ENCODE measurements around the gene ATP8B1.
"Not testable (repeated sequence)": the region's sequence is repeated elsewhere in the genome, so short reads cannot be mapped to it uniquely, and the experiment has no call there.

Gene ATP8B1

DNA sequence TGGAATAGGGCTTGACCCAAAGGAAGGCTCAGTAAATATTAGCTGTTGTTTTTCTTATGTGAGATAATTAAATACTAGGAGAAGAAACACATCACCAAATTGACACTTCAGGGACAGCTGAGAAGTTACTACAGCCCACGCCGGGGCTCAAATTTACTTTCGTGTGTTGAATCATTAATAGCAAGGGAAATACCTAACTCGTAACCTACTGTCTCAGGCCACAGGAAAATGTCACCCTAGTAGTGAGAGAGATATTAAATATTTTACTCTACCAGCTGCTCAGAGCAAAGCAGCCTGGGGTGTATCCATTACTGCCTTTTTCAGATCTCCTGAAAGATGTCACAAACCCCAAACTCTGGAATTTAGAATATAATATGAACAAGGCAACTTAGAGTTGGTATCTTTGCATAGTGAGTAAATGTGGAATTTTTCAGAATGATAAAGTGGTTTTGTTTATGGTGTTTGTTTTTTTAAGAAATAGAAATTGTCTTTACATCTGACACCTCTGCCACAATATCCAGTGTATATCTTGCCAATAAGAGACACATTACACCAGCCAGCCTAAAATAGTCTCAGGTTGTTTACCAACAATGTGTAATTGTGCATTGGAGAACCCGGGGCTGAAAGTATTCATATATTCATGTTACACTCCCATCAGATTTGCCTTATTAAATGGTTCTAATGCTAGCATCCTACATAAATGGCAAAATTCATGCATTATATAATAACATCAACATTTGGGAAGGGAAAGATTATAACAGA is 48.4 kb downstream of the ATP8B1 start:
- H3K4me1 Mint-ChIP-seq (ENCODE audit: low read depth): peaks cover 1% of the 10 kb centered on the region
- H3K27ac Mint-ChIP-seq: no peak overlapping the region
- H3K9me3 Mint-ChIP-seq: no peaks in the 10 kb centered on the region
- intact Hi-C loops (cut with micrococcal nuclease): no loop called here
- H3K36me3 Mint-ChIP-seq (ENCODE audit: low read depth): no peaks in the 10 kb centered on the region
- H3K4me3 Mint-ChIP-seq: no peak overlapping the region
- no peaks in the 10 kb centered on the region for H3K27me3 Mint-ChIP-seq

GRCh38 chr18:57753063-57753462 is 50.1 kb downstream of the ATP8B1 start:
- intact Hi-C loops (cut with micrococcal nuclease): no loop called here
- peak overlapping the region; percentile 12 for H3K27ac Mint-ChIP-seq
- no peak overlapping the region for H3K4me3 Mint-ChIP-seq
- H3K36me3 Mint-ChIP-seq (ENCODE audit: low read depth): no peaks in the 10 kb centered on the region
- peaks cover 16% of the 10 kb centered on the region for H3K4me1 Mint-ChIP-seq (ENCODE audit: low read depth)
- no peaks in the 10 kb centered on the region for H3K27me3 Mint-ChIP-seq
- no peaks in the 10 kb centered on the region for H3K9me3 Mint-ChIP-seq

- Mint-ChIP-seq H3K9me3 (no peaks in the 10 kb centered on the region), H3K4me1 (ENCODE audit: low read depth) (peaks cover 22% of the 10 kb centered on the region), H3K36me3 (ENCODE audit: low read depth) (no peaks in the 10 kb centered on the region), H3K27me3 (no peaks in the 10 kb centered on the region), H3K4me3 (no peak overlapping the region), H3K27ac (no peak overlapping the region)
- intact Hi-C loops (cut with micrococcal nuclease): no loop called here
Measured at GRCh38 chr18:57749604-57749970, 53.5 kb downstream of the ATP8B1 start.

GRCh38 chr18:57748770-57749603 is 54.1 kb downstream of the ATP8B1 start:
- Mint-ChIP-seq H3K27ac (peak overlapping the region; percentile 46), H3K4me1 (ENCODE audit: low read depth) (peaks cover 22% of the 10 kb centered on the region), H3K9me3 (no peaks in the 10 kb centered on the region), H3K27me3 (no peaks in the 10 kb centered on the region), H3K4me3 (no peak overlapping the region), H3K36me3 (ENCODE audit: low read depth) (no peaks in the 10 kb centered on the region)
- intact Hi-C loops (cut with micrococcal nuclease): no loop called here

DNA sequence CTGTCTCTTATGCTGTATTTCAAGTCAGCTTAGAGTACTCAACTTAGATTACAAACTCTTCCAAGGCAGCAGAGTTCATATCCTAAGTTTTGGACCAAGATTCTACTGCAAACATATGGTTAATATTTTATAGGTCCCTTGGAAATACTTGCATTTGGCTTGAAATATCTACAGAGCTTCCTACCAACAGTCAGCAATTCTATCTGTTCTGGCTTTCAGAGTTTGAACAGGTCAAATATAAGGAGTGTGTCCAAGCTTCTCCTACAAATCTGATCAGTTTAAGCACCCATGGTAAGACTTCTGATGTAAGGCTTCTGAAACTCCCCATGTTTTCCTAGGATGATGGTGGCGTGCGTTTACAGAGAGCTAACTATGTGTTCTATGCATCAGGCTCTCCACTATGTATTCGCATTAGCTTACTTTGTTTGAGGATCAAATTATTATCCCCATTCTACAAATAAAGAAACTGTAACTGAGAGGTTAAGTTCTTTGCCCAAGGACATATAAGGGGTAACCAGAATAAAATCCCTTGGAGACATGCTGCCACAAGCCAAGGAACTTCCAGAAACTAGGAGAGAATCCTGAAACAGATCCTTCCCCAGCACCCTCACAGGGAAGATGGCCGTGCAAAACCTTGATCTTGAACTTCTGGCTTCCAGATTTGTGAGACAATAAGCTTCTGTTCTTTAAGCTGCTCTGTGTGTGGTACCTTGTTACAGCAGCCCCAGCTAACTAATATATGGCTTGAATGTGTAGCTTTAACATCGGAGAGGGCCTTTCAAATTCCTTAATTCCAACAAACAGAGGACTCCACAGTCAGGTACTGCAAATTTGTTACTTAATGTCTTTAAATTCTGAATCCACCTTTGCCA is 55.1 kb downstream of the ATP8B1 start:
- Mint-ChIP-seq H3K4me3 (no peak overlapping the region), H3K36me3 (ENCODE audit: low read depth) (no peaks in the 10 kb centered on the region), H3K4me1 (ENCODE audit: low read depth) (peaks cover 25% of the 10 kb centered on the region), H3K27me3 (no peaks in the 10 kb centered on the region), H3K27ac (no peak overlapping the region), H3K9me3 (no peaks in the 10 kb centered on the region)
- intact Hi-C loops (cut with micrococcal nuclease): no loop called here

- Mint-ChIP-seq H3K27ac (peak overlapping the region; percentile 9), H3K9me3 (peaks cover 13% of the 10 kb centered on the region), H3K36me3 (ENCODE audit: low read depth) (no peaks in the 10 kb centered on the region), H3K4me3 (no peak overlapping the region), H3K4me1 (ENCODE audit: low read depth) (peaks cover 23% of the 10 kb centered on the region), H3K27me3 (no peaks in the 10 kb centered on the region)
- intact Hi-C loops (cut with micrococcal nuclease): no loop called here
Measured at GRCh38 chr18:57744211-57744694, 58.9 kb downstream of the ATP8B1 start.

GRCh38 chr18:57743008-57743407 is 60.1 kb downstream of the ATP8B1 start:
- no peaks in the 10 kb centered on the region for H3K27me3 Mint-ChIP-seq
- H3K4me1 Mint-ChIP-seq (ENCODE audit: low read depth): peaks cover 24% of the 10 kb centered on the region
- no peaks in the 10 kb centered on the region for H3K36me3 Mint-ChIP-seq (ENCODE audit: low read depth)
- H3K4me3 Mint-ChIP-seq: no peak overlapping the region
- intact Hi-C loops (cut with micrococcal nuclease): no loop called here
- peak overlapping the region; percentile 9 for H3K27ac Mint-ChIP-seq
- H3K9me3 Mint-ChIP-seq: peaks cover 13% of the 10 kb centered on the region

- no peaks in the 10 kb centered on the region for H3K36me3 Mint-ChIP-seq (ENCODE audit: low read depth)
- no peak overlapping the region for H3K27ac Mint-ChIP-seq
Measured at GRCh38 chr18:57741273-57741672, 61.8 kb downstream of the ATP8B1 start.

GRCh38 chr18:57738078-57738477 is 65.0 kb downstream of the ATP8B1 start:
- H3K27me3 Mint-ChIP-seq: no peaks in the 10 kb centered on the region

More at GRCh38 chr18:57741273-57741672, 61.8 kb downstream of the ATP8B1 start:
- peaks cover 13% of the 10 kb centered on the region for H3K9me3 Mint-ChIP-seq
- peaks cover 31% of the 10 kb centered on the region for H3K4me1 Mint-ChIP-seq (ENCODE audit: low read depth)
- no peak overlapping the region for H3K4me3 Mint-ChIP-seq
- no peaks in the 10 kb centered on the region for H3K27me3 Mint-ChIP-seq
- intact Hi-C loops (cut with micrococcal nuclease): no loop called here

GRCh38 chr18:57737400-57738060 is 65.6 kb downstream of the ATP8B1 start:
- Mint-ChIP-seq H3K4me1 (ENCODE audit: low read depth) (peaks cover 26% of the 10 kb centered on the region), H3K4me3 (peak overlapping the region; percentile 67), H3K9me3 (peaks cover 22% of the 10 kb centered on the region), H3K27ac (peak overlapping the region; percentile 89), H3K36me3 (ENCODE audit: low read depth) (peaks cover 5% of the 10 kb centered on the region), H3K27me3 (no peaks in the 10 kb centered on the region)
- intact Hi-C loops (cut with micrococcal nuclease): loop anchor here (1.0 to 5.0 kb wide), 2 partner anchors 88 to 105 kb away; no protein-coding TSS in a partner anchor

More at GRCh38 chr18:57738078-57738477, 65.0 kb downstream of the ATP8B1 start:
- intact Hi-C loops (cut with micrococcal nuclease): loop anchor here (5.0 kb wide), 1 partner anchor 106 kb away; no protein-coding TSS in a partner anchor
- Mint-ChIP-seq H3K4me3 (no peak overlapping the region), H3K36me3 (ENCODE audit: low read depth) (peaks cover 5% of the 10 kb centered on the region), H3K27ac (peak overlapping the region; percentile 89), H3K9me3 (peaks cover 22% of the 10 kb centered on the region), H3K4me1 (ENCODE audit: low read depth) (peaks cover 28% of the 10 kb centered on the region)

DNA sequence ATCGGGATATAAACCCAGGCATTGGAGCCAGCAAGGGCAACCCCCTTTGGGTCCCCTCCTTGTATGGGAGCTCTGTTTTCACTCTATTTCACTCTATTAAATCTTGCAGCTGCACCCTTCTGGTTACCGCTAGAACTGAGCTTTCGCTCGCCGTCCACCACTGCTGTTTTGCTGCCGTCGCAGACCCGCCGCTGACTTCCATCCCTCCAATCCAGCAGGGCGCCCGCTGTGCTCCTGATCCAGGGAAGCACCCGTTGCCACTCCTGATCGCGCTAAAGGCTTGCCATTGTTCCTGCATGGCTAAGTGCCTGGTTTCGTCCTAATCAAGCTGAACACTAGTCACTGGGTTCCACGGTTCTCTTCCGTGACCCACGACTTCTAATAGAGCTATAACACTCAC is 68.1 kb downstream of the ATP8B1 start:
- not testable (repeated sequence) for H3K27ac Mint-ChIP-seq; H3K4me3 Mint-ChIP-seq; H3K36me3 Mint-ChIP-seq (ENCODE audit: low read depth); H3K9me3 Mint-ChIP-seq; H3K27me3 Mint-ChIP-seq
- peaks cover 30% of the 10 kb centered on the region for H3K4me1 Mint-ChIP-seq (ENCODE audit: low read depth)
- intact Hi-C loops (cut with micrococcal nuclease): loop anchor here (5.0 kb wide), 1 partner anchor 103 kb away; no protein-coding TSS in a partner anchor

DNA sequence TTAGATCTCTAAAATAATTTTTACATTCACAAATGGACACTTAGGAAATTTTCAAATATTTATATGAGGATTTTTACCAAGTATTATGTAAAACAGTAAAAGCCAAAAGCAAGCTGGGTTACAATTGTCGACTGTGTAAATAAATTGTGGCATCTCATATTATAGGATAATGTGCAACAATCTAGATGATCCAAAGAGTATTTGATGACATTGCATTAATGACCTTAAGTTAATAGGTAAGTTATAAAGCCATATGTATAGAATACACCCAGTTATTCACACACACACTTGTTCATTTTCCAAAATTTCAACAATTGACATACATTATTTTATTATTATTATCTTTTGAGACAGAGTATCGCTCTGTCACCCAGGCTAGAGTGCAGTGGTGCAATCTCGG is 69.3 kb downstream of the ATP8B1 start:
- peaks cover 5% of the 10 kb centered on the region for H3K36me3 Mint-ChIP-seq (ENCODE audit: low read depth)
- no peaks in the 10 kb centered on the region for H3K27me3 Mint-ChIP-seq
- intact Hi-C loops (cut with micrococcal nuclease): no loop called here
- H3K9me3 Mint-ChIP-seq: peaks cover 9% of the 10 kb centered on the region
- peaks cover 36% of the 10 kb centered on the region for H3K4me1 Mint-ChIP-seq (ENCODE audit: low read depth)
- H3K27ac Mint-ChIP-seq: no peak overlapping the region
- H3K4me3 Mint-ChIP-seq: no peak overlapping the region

DNA sequence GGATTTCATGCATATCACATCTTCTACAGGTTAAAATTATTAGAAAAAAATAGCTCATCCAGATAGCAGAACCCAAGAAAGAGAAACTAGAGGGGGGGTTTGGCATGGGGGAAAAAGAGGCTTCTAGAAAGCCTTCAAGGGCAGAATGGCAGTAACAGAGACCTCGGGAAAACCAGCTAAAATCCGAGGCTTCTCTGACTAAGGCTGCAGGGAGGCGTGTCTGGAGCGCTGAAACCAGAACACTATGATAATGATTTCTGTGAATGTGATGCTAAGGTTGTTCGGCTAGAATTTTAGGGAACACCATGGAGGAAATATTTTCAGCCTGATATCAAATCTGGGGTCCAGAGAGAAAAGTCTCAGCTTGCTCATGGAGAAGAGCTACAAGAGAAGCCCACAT is 73.0 kb downstream of the ATP8B1 start:
- H3K27me3 Mint-ChIP-seq: no peaks in the 10 kb centered on the region
- H3K27ac Mint-ChIP-seq: no peak overlapping the region
- H3K36me3 Mint-ChIP-seq (ENCODE audit: low read depth): peaks cover 3% of the 10 kb centered on the region
- peaks cover 19% of the 10 kb centered on the region for H3K9me3 Mint-ChIP-seq
- no peak overlapping the region for H3K4me3 Mint-ChIP-seq
- H3K4me1 Mint-ChIP-seq (ENCODE audit: low read depth): peaks cover 32% of the 10 kb centered on the region
- intact Hi-C loops (cut with micrococcal nuclease): no loop called here
